Measurements from ENCODE around the gene COL20A1.

COL20A1 gene

DNA sequence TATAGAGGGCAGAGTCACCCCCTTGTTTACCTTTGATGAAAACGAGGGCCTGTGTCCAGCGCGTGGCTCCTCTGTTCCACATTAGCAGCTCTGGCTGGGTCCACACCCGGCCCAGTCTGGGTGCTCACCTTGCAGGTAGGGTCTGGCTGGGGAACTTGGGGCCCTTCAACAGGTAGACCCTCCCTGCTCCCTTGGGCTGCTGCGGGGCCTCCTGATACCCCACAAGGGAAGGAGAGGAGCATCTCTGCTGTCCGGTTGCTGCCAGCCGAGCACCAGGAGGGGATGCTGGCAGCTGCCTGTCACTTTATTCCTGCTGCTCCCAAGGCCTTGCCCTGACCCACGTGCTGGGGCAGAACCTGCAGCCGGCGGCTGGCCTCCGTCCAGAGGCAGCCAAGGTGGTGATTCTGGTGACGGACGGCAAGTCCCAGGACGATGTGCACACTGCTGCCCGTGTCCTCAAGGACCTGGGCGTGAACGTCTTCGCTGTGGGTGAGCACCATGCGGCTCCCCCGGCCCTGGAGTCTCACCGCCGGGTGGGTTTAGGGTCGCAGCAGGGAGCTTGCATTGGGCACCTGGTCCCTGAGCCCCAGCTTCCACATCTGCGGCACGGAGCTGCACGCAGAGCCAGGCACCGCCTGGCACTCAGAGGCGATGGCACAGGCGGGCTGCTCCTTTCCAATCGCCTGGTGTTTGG is 15.4 kb downstream of the COL20A1 start:
- DNase-seq (ENCODE audit: low read depth in 2 of 2) = no peak

- peak in 1 of 2 donors; percentile 15 for DNase-seq (ENCODE audit: low read depth in 2 of 2)
These were observed 16.5 kb downstream of the COL20A1 start for GRCh38 chr20:63309261-63310071.

- DNase-seq (ENCODE audit: low read depth in 2 of 2) = no peak
These were observed 17.4 kb downstream of the COL20A1 start for GRCh38 chr20:63310265-63310991.

- no peak for DNase-seq (ENCODE audit: low read depth in 2 of 2)
These were observed 18.3 kb downstream of the COL20A1 start for GRCh38 chr20:63311186-63311832.

- no peak for DNase-seq (ENCODE audit: low read depth in 2 of 2)
These were observed 18.9 kb downstream of the COL20A1 start for GRCh38 chr20:63311833-63312243.

- DNase-seq (ENCODE audit: low read depth in 2 of 2) = no peak
These were observed 19.3 kb downstream of the COL20A1 start for GRCh38 chr20:63312273-63312672.

DNA sequence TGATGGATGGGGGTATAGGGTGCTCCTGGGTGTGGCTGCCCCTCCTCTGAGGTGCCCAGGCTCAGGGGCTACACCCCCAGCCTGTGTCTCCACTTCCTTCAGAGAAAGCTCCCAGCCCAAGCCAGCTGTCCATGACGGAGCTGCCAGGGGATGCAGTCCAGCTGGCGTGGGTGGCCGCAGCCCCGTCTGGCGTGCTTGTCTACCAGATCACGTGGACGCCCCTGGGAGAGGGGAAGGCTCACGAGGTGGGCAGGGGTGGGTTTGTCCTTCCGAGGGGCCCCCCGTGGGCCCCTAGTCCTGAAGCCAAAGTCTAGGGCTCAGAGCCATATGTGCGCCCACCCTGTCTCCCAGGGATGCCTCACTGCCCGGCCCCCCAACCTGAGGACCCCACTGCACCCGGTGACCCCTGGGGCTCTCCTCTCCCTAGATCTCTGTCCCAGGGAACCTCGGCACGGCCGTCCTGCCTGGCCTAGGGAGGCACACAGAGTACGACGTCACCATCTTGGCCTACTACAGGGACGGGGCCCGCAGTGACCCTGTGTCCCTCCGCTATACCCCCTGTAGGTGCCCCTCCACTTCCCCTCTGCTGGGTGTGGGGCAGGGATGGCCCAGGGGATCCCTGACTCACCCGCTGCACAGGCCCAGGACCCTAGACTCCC is 19.8 kb downstream of the COL20A1 start:
- no peak for DNase-seq (ENCODE audit: low read depth in 2 of 2)

DNA sequence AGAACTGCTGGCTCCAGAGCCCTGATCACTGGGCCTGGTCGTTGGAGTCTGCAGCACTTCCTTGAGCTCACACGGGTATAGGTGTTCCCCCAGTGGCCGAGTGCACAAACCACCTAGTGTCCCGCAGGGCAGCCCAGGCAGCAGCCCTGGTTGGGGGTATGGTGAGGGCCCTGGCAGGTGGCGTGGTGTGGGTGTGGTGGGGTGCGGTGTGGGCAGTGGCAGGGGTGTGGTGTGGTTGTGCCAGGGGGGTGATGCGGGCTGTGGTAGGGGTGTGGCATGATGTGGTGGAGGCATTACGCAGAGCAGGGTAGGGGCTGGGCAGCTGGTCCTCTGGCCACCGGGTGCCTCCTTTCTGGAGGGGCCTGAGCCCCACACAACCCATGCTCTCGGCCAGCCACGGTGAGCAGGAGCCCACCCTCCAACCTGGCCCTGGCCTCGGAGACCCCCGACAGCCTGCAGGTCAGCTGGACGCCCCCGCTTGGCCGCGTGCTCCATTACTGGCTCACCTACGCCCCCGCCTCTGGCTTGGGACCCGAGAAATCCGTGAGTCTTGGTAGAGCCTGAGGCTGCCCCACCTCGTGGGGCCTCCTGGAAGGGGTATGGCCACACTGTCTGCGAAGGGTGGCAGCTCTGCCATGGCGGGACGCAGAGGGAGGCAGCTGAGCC is 20.5 kb downstream of the COL20A1 start:
- DNase-seq (ENCODE audit: low read depth in 2 of 2) = no peak

- DNase-seq (ENCODE audit: low read depth in 2 of 2) = no peak
These were observed 21.1 kb downstream of the COL20A1 start for GRCh38 chr20:63314015-63314471.

- no peak for DNase-seq (ENCODE audit: low read depth in 2 of 2)
These were observed 21.7 kb downstream of the COL20A1 start for GRCh38 chr20:63314566-63315239.

GRCh38 chr20:63315240-63315689 is 22.3 kb downstream of the COL20A1 start:
- no peak for DNase-seq (ENCODE audit: low read depth in 2 of 2)

DNA sequence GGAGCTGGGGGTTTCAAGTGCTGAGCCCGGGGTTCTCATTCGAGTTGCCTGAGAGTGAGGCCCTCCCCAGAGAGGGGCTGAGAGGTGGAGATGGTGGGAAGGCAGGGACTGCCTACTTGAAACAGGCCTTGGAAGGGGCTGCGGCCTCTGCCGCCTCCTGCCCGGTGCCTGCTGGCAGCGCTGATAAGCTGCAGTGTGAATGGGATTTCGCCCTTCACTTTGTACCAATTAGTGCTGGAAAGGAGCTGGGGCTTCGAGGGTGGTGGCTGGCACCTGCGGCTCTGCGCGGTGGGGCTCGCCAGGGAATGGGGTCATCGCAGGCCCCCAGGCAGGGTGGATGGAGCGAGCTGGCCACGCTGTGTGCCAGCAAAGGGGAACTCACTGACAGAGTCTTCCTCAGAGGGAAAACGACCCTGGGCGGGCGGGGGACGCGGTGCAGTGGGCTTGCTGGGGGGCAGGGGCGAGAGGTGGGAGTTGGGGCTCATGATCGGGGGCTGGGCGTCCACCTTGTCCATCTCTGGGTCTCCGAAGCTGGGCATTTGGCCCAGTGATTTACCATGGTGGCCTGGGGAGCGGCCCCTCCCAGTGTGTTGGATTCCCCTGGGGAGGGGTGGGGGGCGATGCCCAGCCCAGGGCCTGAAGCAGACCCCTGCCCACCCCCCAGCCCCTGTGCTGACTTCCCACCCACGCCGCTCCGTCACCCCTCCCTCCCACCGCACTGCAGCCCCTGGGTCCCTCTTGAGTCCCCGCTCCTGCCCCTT is 22.9 kb downstream of the COL20A1 start:
- DNase-seq (ENCODE audit: low read depth in 2 of 2) = no peak

DNA sequence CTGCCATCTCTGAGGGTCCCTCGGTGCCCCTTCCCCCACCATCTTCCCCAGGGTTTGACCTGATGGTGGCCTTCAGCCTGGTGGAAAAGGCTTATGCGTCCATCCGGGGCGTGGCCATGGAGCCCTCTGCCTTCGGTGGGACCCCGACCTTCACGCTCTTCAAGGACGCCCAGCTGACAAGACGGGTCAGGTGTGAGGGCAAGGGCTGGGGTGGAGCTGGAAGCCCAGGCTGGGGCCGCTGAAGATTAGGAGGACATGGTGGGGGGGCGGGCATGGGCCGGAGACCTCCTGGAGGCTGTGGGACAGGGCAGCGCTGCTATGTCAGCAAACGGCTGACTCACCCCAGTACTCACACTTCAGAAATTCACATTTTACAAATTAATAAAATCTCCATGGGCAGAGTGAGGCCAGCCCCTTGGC is 23.5 kb downstream of the COL20A1 start:
- DNase-seq (ENCODE audit: low read depth in 2 of 2) = no peak

GRCh38 chr20:63317061-63317460 is 24.1 kb downstream of the COL20A1 start:
- DNase-seq (ENCODE audit: low read depth in 2 of 2) = no peak

GRCh38 chr20:63317601-63318291 is 24.8 kb downstream of the COL20A1 start:
- no peak for DNase-seq (ENCODE audit: low read depth in 2 of 2)

GRCh38 chr20:63318391-63319163 is 25.6 kb downstream of the COL20A1 start:
- no peak for DNase-seq (ENCODE audit: low read depth in 2 of 2)

DNA sequence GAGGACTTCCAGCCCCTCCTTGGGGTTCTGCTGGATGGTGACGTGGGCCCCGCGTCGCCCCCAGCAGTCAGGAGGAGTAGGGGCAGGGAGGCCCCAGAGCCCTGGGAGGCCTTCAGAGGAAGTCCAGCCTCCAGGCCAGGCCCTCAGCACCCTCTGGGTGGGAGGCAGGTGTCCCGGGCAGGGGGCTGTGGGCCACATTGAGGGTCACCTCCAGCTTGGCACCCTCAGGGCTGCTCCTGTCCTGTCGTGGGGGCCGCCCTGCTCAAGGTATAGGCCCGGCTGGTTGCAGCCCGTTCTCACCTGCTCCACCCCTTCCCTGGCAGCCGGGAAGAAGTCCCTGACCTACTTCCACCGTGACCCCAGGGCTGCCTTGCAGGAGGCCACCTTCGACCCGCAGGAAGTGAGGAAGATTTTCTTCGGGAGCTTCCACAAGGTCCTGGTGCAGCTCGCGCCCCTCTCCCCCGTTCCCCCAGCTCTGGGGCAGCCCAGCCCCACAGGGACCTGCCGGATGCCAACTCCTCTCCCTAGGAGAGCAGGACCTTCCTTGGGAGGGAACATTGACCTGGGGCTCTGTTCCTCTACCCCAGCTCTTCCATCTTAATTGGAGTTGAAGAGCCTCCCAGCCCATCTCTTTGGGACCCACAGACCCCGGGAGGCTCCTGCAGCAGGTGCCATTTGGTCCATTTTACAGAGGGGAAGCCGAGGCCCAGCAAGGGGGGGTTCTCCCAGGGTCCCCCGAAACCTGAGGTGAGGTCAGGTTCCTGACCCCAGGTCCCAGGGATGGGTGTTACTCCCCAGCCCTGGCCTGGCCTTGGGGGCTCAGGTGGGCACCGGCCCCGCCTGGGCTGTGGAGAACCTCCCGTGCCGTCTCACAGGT is 26.4 kb downstream of the COL20A1 start:
- DNase-seq (ENCODE audit: low read depth in 2 of 2) = no peak
